Thyroid gland (tissue), 4 donors: ENCODE measurements around the gene BLOC1S4. TPM values are rescaled to one million over a fixed set of nuclear protein-coding genes. Genes with fewer than 3 reads are reported as not detected.

Source experiments
- DNase-seq, 2 donors: peaks; one replicate each; pipeline ENCODE4 v3.0.0-alpha.2; 2019
- H3K27ac ChIP-seq, 3 donors: fragments of 200-600 bp; sonication (generic); 1 replicate in 2 of 3; 2 replicates in 1 of 3; pipeline ENCODE4 v1.5.1; 2016 to 2019; ENCODE audit warnings: mild to moderate bottlenecking in 1 of 3, moderate library complexity in 1 of 3
- H3K27me3 ChIP-seq: fragments of 200-600 bp; sonication (generic); one replicate; pipeline ENCODE4 v1.5.1; 2019
- H3K36me3 ChIP-seq, 2 donors: fragments of 200-600 bp; sonication (generic); one replicate each; pipeline ENCODE4 v1.5.1; 2016 to 2019
- H3K4me1 ChIP-seq, 2 donors: fragments of 200-600 bp; sonication (generic); one replicate each; pipeline ENCODE4 v1.5.1; 2017 to 2019
- H3K4me3 ChIP-seq, 3 donors: fragments of 200-600 bp; sonication (generic); replicated peaks in 1 of 3; 1 replicate in 2 of 3; 2 replicates in 1 of 3; pipeline ENCODE4 v1.5.1; 2016; ENCODE audit warnings: mild to moderate bottlenecking in 1 of 3
- H3K9me3 ChIP-seq: fragments of 200-600 bp; sonication (generic); one replicate; pipeline ENCODE4 v1.5.1; 2017
- CTCF ChIP-seq, 6 experiments: fragments of 200-600 bp in 3 of 6; fragments of 450-650 bp in 3 of 6; sonication (generic) in 3 of 6; IDR thresholded peaks; one replicate each; pipeline ENCODE4 v1.5.1; 2016 to 2019; ENCODE audit warnings: antibody characterized with exemption in 6 of 6, mild to moderate bottlenecking in 2 of 6, inconsistent platforms in 1 of 6, moderate library complexity in 1 of 6
- POLR2A ChIP-seq, 2 donors: fragments of 450-650 bp; IDR thresholded peaks; one replicate each; pipeline ENCODE4 v1.6.1; 2017; ENCODE audit warnings: antibody characterized with exemption in 2 of 2, mild to moderate bottlenecking in 2 of 2, moderate library complexity in 1 of 2
- WGBS, 2 donors: methylation state at CpG; one replicate each; pipeline ENCODE4 v1.1.5; 2017; 5-methylcytosine and 5-hydroxymethylcytosine counted together
- intact Hi-C: fragments of 100-400 bp; cut with DNase I; formaldehyde crosslinking; loops from one replicate; pipeline ENCODE4 v1.15.1; 2023
- total RNA-seq, 4 donors: library from RNA; depleted of rRNA; stranded (reverse); fragments of >200 nt; gene quantifications; one replicate each; pipeline ENCODE4 v1.2.3, GENCODE V29; 2016

Gene BLOC1S4
- total RNA-seq, 4 donors from 2014 or later = 11.7 to 31.3 (median 22.1) TPM

GRCh38 chr4:6692379-6692778 is 23.6 kb upstream of the BLOC1S4 start:
- intact Hi-C loops = no loop called here
- no peak overlapping the region for H3K27ac ChIP-seq
- peaks cover 0 to 8% of the 10 kb centered on the region in 2 donors for H3K4me1 ChIP-seq
- no peaks in the 10 kb centered on the region for H3K36me3 ChIP-seq
- 84 to 91% methylated on average over 8 of the region's 8 CpGs for WGBS, 2 donors
- H3K4me3 ChIP-seq = no peak overlapping the region
- no peaks in the 10 kb centered on the region for H3K27me3 ChIP-seq
- no peak for DNase-seq
- TF ChIP-seq POLR2A (IDR thresholded peaks at IDR 0.05) (no peak), CTCF (IDR thresholded peaks at IDR 0.05) (no peak)
- H3K9me3 ChIP-seq = no peaks in the 10 kb centered on the region

- Histone ChIP-seq H3K27me3 (no peaks in the 10 kb centered on the region), H3K36me3 (no peaks in the 10 kb centered on the region), H3K4me3 (no peak overlapping the region), H3K4me1 (peaks cover 0 to 8% of the 10 kb centered on the region in 2 donors), H3K27ac (no peak overlapping the region), H3K9me3 (no peaks in the 10 kb centered on the region)
- TF ChIP-seq POLR2A (IDR thresholded peaks at IDR 0.05) (no peak), CTCF (IDR thresholded peaks at IDR 0.05) (no peak)
- intact Hi-C loops = no loop called here
- WGBS, 2 donors = 73 to 77% methylated on average over 3 of the region's 3 CpGs
- no peak for DNase-seq
Observed at GRCh38 chr4:6692806-6693205, 23.2 kb upstream of the BLOC1S4 start.

GRCh38 chr4:6693231-6694176 is 22.5 kb upstream of the BLOC1S4 start, which contains the start of gene S100P:
TSS of gene S100P (plus strand) at chr4:6693878. CDS start at chr4:6693933, 55 bp downstream.
- intact Hi-C loops = no loop called here
- 86 to 87% methylated on average over 27 to 28 of the region's 29 CpGs for WGBS, 2 donors
- Histone ChIP-seq H3K9me3 (no peaks in the 10 kb centered on the region), H3K4me3 (no peak within 1 kb of the TSS), H3K4me1 (peaks cover 0 to 8% of the 10 kb centered on the region in 2 donors), H3K36me3 (no peaks in the 10 kb centered on the region), H3K27me3 (no peaks in the 10 kb centered on the region), H3K27ac (no peak within 1 kb of the TSS)
- no peak for TF ChIP-seq CTCF (IDR thresholded peaks at IDR 0.05)
- TF ChIP-seq POLR2A (IDR thresholded peaks at IDR 0.05) = no peak
- no peak for DNase-seq

- TF ChIP-seq CTCF (IDR thresholded peaks at IDR 0.05) (no peak), POLR2A (IDR thresholded peaks at IDR 0.05) (no peak)
- Histone ChIP-seq H3K27me3 (no peaks in the 10 kb centered on the region), H3K27ac (no peak overlapping the region), H3K9me3 (no peaks in the 10 kb centered on the region), H3K4me1 (peaks cover 0 to 8% of the 10 kb centered on the region in 2 donors), H3K4me3 (no peak overlapping the region), H3K36me3 (no peaks in the 10 kb centered on the region)
- 83 to 84% methylated on average over 11 to 16 of the region's 16 CpGs for WGBS, 2 donors
- no peak for DNase-seq
- intact Hi-C loops = no loop called here
Observed at GRCh38 chr4:6694177-6694901, 21.6 kb upstream of the BLOC1S4 start.
